ENCODE results near the gene MCL1. TPM values are rescaled to one million over a fixed set of nuclear protein-coding genes. Genes with fewer than 3 reads are reported as not detected.
A peak's percentile ranks its signal among the peaks of the same experiment; 100 is the strongest.

MCL1 gene
- total and polyA plus RNA-seq, 2 of the 13 experiments (the other 11 are each of a cell fraction or from before 2014, with no cell fraction given) = 69.5 to 125 TPM

DNA sequence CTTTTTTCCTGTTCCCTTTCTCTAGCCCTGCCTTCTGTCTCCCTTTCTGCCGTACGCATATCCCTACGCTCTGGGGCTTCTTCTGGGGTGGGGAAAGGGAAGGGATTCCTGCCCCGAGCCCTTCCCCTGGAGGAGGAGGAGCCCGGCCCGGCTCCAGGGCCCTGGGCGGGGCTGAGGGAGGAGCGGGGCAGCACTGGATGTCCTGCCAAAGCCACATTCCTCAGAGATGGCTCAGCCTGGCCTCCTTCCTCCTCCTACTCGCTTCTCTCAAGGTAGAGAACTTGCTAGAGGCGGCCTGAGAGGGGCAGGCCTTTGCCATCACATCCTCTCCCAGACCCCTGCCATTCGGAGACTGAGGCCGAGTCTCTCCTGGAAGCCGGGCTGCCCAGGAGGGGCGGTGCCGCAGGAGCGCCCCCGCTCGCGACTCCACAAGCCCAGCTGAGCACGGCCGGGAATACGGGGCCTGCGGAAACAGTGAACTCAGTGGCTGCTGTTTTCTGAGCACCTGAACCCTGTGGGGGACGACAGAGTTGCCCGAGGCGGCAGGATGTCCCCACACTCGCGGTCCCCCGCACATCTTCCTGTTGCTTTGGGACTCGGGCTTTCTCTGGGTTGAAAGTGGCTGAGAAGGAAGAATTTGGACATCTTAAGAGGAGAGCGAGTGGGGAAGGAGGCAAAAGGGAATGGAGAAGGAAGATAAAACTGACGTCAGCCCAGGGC, 18.0 kb downstream of the MCL1 start (continued):
- TF ChIP-seq ATF7-NPFF (CRISPR knock-in tag; IDR thresholded peaks at IDR 0.05; ENCODE audit: low read depth) (0 out of 2 replicates have a peak, but pooled peaks have one; percentile 43), ZNF343 (CRISPR knock-in tag; IDR thresholded peaks at IDR 0.05) (peak; percentile 21; the same call in 1 of the 2 replicates), FOXO1 (CRISPR knock-in tag; IDR thresholded peaks at IDR 0.05) (no peak; the same call in 1 of the 2 replicates), SALL2 (CRISPR knock-in tag; IDR thresholded peaks at IDR 0.05) (peak; percentile 43; the same call in 1 of the 2 replicates), ERF (CRISPR knock-in tag; IDR thresholded peaks at IDR 0.05) (0 out of 2 replicates have a peak, but pooled peaks have one; percentile 20), ELF3 (CRISPR knock-in tag; IDR thresholded peaks at IDR 0.05) (peak; percentile 46; the same call in 1 of the 2 replicates), POLR2A (IDR thresholded peaks at IDR 0.05; ENCODE audit: insufficient read depth in 1 of 2, low read depth in 2 of 2, low read length in 2 of 2) (peak in 1 of 2 experiments; percentile 74; a peak in 3 of 4 replicates)
- TF ChIP-seq, protein P1, sequence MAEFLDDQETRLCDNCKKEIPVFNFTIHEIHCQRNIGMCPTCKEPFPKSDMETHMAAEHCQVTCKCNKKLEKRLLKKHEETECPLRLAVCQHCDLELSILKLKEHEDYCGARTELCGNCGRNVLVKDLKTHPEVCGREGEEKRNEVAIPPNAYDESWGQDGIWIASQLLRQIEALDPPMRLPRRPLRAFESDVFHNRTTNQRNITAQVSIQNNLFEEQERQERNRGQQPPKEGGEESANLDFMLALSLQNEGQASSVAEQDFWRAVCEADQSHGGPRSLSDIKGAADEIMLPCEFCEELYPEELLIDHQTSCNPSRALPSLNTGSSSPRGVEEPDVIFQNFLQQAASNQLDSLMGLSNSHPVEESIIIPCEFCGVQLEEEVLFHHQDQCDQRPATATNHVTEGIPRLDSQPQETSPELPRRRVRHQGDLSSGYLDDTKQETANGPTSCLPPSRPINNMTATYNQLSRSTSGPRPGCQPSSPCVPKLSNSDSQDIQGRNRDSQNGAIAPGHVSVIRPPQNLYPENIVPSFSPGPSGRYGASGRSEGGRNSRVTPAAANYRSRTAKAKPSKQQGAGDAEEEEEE (CRISPR knock-in tag; IDR thresholded peaks at IDR 0.05; ENCODE audit: borderline replicate concordance) = 0 out of 2 replicates have a peak, but pooled peaks have one; percentile 30
- TF ChIP-seq, protein P2, sequence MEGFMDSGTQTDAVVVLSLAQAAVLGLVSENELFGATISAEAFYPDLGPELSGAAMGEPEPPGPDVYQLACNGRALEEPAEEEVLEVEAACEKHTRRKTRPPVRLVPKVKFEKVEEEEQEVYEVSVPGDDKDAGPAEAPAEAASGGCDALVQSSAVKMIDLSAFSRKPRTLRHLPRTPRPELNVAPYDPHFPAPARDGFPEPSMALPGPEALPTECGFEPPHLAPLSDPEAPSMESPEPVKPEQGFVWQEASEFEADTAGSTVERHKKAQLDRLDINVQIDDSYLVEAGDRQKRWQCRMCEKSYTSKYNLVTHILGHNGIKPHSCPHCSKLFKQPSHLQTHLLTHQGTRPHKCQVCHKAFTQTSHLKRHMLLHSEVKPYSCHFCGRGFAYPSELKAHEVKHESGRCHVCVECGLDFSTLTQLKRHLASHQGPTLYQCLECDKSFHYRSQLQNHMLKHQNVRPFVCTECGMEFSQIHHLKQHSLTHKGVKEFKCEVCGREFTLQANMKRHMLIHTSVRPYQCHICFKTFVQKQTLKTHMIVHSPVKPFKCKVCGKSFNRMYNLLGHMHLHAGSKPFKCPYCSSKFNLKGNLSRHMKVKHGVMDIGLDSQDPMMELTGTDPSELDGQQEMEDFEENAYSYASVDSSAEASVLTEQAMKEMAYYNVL (CRISPR knock-in tag; IDR thresholded peaks at IDR 0.05; ENCODE audit: borderline replicate concordance) = peak; percentile 14; the same call in 1 of the 2 replicates
- TF ChIP-seq, protein P3, sequence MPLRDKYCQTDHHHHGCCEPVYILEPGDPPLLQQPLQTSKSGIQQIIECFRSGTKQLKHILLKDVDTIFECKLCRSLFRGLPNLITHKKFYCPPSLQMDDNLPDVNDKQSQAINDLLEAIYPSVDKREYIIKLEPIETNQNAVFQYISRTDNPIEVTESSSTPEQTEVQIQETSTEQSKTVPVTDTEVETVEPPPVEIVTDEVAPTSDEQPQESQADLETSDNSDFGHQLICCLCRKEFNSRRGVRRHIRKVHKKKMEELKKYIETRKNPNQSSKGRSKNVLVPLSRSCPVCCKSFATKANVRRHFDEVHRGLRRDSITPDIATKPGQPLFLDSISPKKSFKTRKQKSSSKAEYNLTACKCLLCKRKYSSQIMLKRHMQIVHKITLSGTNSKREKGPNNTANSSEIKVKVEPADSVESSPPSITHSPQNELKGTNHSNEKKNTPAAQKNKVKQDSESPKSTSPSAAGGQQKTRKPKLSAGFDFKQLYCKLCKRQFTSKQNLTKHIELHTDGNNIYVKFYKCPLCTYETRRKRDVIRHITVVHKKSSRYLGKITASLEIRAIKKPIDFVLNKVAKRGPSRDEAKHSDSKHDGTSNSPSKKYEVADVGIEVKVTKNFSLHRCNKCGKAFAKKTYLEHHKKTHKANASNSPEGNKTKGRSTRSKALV (CRISPR knock-in tag; IDR thresholded peaks at IDR 0.05) = 0 out of 2 replicates have a peak, but pooled peaks have one; percentile 56
- TF ChIP-seq, protein P4, sequence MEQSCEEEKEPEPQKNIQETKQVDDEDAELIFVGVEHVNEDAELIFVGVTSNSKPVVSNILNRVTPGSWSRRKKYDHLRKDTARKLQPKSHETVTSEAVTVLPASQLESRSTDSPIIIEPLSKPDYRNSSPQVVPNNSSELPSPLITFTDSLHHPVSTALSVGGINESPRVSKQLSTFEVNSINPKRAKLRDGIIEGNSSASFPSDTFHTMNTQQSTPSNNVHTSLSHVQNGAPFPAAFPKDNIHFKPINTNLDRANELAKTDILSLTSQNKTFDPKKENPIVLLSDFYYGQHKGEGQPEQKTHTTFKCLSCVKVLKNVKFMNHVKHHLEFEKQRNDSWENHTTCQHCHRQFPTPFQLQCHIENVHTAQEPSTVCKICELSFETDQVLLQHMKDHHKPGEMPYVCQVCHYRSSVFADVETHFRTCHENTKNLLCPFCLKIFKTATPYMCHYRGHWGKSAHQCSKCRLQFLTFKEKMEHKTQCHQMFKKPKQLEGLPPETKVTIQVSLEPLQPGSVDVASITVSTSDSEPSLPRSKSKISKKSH (CRISPR knock-in tag; IDR thresholded peaks at IDR 0.05; ENCODE audit: borderline replicate concordance) = 0 out of 2 replicates have a peak, but pooled peaks have one; percentile 13
- TF ChIP-seq, protein P5, sequence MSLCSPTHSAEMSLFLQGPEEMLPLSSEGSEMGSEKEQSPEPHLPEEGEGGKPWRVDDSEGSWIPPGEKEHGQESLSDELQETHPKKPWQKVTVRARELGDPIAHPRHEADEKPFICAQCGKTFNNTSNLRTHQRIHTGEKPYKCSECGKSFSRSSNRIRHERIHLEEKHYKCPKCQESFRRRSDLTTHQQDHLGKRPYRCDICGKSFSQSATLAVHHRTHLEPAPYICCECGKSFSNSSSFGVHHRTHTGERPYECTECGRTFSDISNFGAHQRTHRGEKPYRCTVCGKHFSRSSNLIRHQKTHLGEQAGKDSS (CRISPR knock-in tag; IDR thresholded peaks at IDR 0.05; ENCODE audit: borderline replicate concordance, low read depth) = peak; percentile 24; the same call in 1 of the 2 replicates
